Right lobe of liver (tissue), 4 donors: Measurements from ENCODE around the gene POLR1F.

Experiments used
- CTCF ChIP-seq, 4 donors: fragments of 200-600 bp in 3 of 4; fragments of 450-650 bp in 1 of 4; IDR thresholded peaks; one replicate each; pipeline versions ENCODE4 v1.5.1 to v1.8.0; 2016 to 2022; ENCODE audit warnings: antibody characterized with exemption in 4 of 4, mild to moderate bottlenecking in 2 of 4
- POLR2A ChIP-seq: fragments of 450-650 bp; IDR thresholded peaks from one replicate; pipeline ENCODE4 v1.6.1; 2017; ENCODE audit warnings: antibody characterized with exemption, mild to moderate bottlenecking
- donor health status: DM: no; HTN: no; CAD: no.
- donor health status: DM: no; HTN: no; CAD: no.
- donor health status: DM: no; HTN: yes; CAD: no.

GRCh38 chr7:19700936-19701335 is 7.9 kb downstream of the POLR1F start:
- no peak for TF ChIP-seq CTCF (IDR thresholded peaks at IDR 0.05)
- TF ChIP-seq POLR2A, result no peak
